Astrocyte (in vitro differentiated cells and primary cell): Measurements from ENCODE around the gene SVBP.

Source experiments
- EZH2 ChIP-seq: IDR thresholded peaks from 2 replicates; pipeline ENCODE4 v1.6.1; 2012; ENCODE audit warnings: mild to moderate bottlenecking, low read length, inconsistent platforms; ENCODE audit not compliant: insufficient read depth
- TF ChIP-seq, protein P1 (sequence below): IDR thresholded peaks from 2 replicates; pipeline ENCODE4 v1.5.1; 2011; ENCODE audit warnings: low read depth, mild to moderate bottlenecking, inconsistent platforms, low read length, moderate library complexity; ENCODE audit not compliant: insufficient read depth

DNA sequence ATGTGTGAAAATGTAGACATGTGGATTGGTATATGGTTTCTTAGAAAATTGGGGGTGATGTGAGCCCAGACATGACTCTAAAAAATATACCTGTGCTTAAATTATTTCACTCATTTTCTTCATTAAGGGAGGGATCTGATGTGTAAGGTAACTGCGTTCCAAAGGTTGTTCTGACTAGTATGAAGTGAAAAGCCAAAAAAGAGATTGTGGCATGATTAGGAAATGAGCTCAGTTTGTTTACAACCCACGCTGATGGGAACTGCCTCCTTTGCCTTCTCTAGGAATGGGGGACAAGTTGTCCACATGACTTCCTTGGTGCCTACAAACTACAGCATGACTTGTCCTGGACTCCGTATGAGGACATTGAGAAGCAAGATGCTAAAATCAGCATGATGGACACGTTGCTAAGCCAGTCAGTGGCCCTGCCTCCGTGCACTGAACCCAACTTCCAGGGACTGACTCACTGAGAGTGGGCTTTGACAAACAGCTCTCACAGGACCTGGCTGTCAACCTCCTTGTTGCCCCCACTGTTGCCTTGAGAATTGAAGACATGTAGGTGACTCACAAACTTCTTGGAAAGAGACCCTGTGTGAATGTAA lies 42.2 kb downstream of the SVBP start:
- no peak for TF ChIP-seq EZH2
- TF ChIP-seq, protein P1, sequence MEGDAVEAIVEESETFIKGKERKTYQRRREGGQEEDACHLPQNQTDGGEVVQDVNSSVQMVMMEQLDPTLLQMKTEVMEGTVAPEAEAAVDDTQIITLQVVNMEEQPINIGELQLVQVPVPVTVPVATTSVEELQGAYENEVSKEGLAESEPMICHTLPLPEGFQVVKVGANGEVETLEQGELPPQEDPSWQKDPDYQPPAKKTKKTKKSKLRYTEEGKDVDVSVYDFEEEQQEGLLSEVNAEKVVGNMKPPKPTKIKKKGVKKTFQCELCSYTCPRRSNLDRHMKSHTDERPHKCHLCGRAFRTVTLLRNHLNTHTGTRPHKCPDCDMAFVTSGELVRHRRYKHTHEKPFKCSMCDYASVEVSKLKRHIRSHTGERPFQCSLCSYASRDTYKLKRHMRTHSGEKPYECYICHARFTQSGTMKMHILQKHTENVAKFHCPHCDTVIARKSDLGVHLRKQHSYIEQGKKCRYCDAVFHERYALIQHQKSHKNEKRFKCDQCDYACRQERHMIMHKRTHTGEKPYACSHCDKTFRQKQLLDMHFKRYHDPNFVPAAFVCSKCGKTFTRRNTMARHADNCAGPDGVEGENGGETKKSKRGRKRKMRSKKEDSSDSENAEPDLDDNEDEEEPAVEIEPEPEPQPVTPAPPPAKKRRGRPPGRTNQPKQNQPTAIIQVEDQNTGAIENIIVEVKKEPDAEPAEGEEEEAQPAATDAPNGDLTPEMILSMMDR: no peak
